Measurements from ENCODE around the gene DUSP8.
"Not testable (repeated sequence)": the region's sequence is repeated elsewhere in the genome, so short reads cannot be mapped to it uniquely, and the experiment has no call there.

Gene DUSP8

GRCh38 chr11:1510928-1511327 is 61.1 kb downstream of the DUSP8 start:
- DNase-seq: no peak

GRCh38 chr11:1510351-1510750 is 61.7 kb downstream of the DUSP8 start:
- DNase-seq: not testable (repeated sequence)

More at GRCh38 chr11:1510928-1511327, 61.1 kb downstream of the DUSP8 start:
- TF ChIP-seq GATA1 (IDR thresholded peaks at IDR 0.05; ENCODE audit: low read depth, low read length): no peak
- no peak for TF ChIP-seq POLR2A (IDR thresholded peaks at IDR 0.05; ENCODE audit: low read length)

- no peak for DNase-seq
- TF ChIP-seq POLR2A (IDR thresholded peaks at IDR 0.05; ENCODE audit: low read length) (no peak), GATA1 (IDR thresholded peaks at IDR 0.05; ENCODE audit: low read depth, low read length) (no peak)
Observed at GRCh38 chr11:1509626-1510255, 62.3 kb downstream of the DUSP8 start.

- no peak for DNase-seq
- TF ChIP-seq GATA1 (IDR thresholded peaks at IDR 0.05; ENCODE audit: low read depth, low read length) (no peak), POLR2A (IDR thresholded peaks at IDR 0.05; ENCODE audit: low read length) (no peak)
Observed at GRCh38 chr11:1508986-1509385, 63.1 kb downstream of the DUSP8 start.

- TF ChIP-seq POLR2A (IDR thresholded peaks at IDR 0.05; ENCODE audit: low read length): no peak
- DNase-seq: no peak
Observed at GRCh38 chr11:1508491-1508891, 63.6 kb downstream of the DUSP8 start.

- TF ChIP-seq POLR2A (IDR thresholded peaks at IDR 0.05; ENCODE audit: low read length) (no peak), GATA1 (IDR thresholded peaks at IDR 0.05; ENCODE audit: low read depth, low read length) (no peak)
Observed at GRCh38 chr11:1507381-1508140, 64.5 kb downstream of the DUSP8 start.

DNA sequence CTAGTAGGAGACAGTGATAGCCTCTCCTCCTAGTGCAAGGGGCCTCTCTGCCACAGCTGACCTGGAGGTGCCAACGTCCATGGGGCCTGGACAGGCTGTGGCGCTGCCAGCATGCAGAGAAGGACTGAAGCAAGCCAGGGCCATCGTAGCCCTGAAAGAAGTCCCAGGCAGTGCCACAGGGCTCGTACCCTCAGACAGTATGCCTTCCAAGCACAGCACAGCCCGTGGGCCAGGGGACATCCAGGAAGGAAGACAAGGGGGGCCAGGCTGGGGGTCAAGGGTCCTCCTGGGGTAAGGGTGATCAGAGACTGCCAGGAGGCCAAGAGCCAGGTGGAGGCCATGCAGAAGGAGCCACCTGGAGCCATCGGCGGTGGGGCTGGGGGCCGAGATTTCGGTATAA is 65.1 kb downstream of the DUSP8 start:
- no peak for DNase-seq
- no peak for TF ChIP-seq POLR2A (IDR thresholded peaks at IDR 0.05; ENCODE audit: low read length)
- no peak for TF ChIP-seq GATA1 (IDR thresholded peaks at IDR 0.05; ENCODE audit: low read depth, low read length)

More at GRCh38 chr11:1507381-1508140, 64.5 kb downstream of the DUSP8 start:
- no peak for DNase-seq

DNA sequence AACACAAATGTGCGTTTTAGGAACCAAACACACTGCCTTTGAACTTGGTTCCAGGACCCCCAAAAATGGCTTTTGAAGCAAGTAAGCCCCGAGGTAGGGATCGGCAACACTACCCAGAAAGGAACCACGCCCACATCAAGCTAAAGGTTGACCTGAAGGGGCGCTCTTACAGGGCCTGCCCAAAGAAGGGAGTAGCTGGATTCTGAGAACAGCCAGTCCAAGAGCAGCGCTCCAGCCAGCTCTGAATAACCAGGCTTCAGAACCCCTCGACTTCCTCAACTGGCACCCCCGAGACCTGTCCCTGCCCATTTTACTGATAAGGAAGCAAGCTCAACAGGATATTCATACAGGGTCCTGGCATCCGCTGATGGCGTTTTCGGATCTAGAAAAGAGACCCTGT is 66.6 kb downstream of the DUSP8 start:
- DNase-seq: no peak
- no peak for TF ChIP-seq POLR2A (IDR thresholded peaks at IDR 0.05; ENCODE audit: low read length)
- TF ChIP-seq GATA1 (IDR thresholded peaks at IDR 0.05; ENCODE audit: low read depth, low read length): no peak

DNA sequence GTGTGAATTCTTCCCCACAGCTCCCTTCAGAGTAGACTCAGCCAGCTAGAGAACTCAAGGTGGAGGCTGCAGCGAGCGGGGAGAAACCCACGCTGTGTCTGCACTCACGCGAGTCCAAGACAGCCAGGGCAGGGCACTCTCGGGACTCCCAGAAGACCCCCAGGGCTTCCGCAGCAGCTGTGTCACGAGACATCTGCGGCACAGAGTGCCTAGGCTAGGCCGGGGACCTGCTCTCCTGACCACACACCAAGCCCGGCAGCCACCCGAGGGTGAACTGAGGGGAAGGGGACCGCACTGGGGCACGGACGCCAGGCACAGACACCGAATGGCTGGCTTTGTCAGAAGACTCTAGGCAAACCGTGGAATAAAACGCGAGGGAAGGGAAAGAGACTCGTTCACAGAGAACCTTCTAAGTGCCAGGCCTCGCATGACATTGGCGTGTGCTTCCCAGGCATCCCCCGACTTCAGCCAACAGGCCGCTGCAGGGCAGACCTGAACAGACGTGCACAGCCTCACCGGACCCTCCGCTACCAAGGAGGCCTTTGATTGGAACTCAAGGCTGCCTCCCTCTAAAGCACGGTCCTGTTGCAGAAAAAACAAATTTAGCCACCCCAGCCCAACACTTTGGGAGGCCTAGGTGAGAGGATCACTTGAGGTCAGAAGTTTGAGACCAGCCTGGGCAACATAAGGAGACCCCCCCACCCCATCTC is 67.3 kb downstream of the DUSP8 start:
- DNase-seq: no peak
- no peak for TF ChIP-seq POLR2A (IDR thresholded peaks at IDR 0.05; ENCODE audit: low read length)
- TF ChIP-seq GATA1 (IDR thresholded peaks at IDR 0.05; ENCODE audit: low read depth, low read length): no peak

GRCh38 chr11:1504138-1504537 is 67.9 kb downstream of the DUSP8 start:
- no peak for DNase-seq
- TF ChIP-seq POLR2A (IDR thresholded peaks at IDR 0.05; ENCODE audit: low read length) (no peak), GATA1 (IDR thresholded peaks at IDR 0.05; ENCODE audit: low read depth, low read length) (no peak)
